Purkinje cell (primary cell): ENCODE measurements around the gene THSD1. TPM values are rescaled to one million over a fixed set of nuclear protein-coding genes. Genes with fewer than 3 reads are reported as not detected.

Experiments
- polyA plus RNA-seq: library from polyadenylated mRNA; unstranded; fragments of >200 nt; fragmentation: Nextera tagmentation; gene quantifications from 2 replicates; pipeline ENCODE4 v1.2.1, GENCODE V29; 2014

THSD1 gene, protein sequence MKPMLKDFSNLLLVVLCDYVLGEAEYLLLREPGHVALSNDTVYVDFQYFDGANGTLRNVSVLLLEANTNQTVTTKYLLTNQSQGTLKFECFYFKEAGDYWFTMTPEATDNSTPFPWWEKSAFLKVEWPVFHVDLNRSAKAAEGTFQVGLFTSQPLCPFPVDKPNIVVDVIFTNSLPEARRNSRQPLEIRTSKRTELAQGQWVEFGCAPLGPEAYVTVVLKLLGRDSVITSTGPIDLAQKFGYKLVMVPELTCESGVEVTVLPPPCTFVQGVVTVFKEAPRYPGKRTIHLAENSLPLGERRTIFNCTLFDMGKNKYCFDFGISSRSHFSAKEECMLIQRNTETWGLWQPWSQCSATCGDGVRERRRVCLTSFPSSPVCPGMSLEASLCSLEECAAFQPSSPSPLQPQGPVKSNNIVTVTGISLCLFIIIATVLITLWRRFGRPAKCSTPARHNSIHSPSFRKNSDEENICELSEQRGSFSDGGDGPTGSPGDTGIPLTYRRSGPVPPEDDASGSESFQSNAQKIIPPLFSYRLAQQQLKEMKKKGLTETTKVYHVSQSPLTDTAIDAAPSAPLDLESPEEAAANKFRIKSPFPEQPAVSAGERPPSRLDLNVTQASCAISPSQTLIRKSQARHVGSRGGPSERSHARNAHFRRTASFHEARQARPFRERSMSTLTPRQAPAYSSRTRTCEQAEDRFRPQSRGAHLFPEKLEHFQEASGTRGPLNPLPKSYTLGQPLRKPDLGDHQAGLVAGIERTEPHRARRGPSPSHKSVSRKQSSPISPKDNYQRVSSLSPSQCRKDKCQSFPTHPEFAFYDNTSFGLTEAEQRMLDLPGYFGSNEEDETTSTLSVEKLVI
- 0.16 and 0.43 TPM in 2 replicates for polyA plus RNA-seq

DNA sequence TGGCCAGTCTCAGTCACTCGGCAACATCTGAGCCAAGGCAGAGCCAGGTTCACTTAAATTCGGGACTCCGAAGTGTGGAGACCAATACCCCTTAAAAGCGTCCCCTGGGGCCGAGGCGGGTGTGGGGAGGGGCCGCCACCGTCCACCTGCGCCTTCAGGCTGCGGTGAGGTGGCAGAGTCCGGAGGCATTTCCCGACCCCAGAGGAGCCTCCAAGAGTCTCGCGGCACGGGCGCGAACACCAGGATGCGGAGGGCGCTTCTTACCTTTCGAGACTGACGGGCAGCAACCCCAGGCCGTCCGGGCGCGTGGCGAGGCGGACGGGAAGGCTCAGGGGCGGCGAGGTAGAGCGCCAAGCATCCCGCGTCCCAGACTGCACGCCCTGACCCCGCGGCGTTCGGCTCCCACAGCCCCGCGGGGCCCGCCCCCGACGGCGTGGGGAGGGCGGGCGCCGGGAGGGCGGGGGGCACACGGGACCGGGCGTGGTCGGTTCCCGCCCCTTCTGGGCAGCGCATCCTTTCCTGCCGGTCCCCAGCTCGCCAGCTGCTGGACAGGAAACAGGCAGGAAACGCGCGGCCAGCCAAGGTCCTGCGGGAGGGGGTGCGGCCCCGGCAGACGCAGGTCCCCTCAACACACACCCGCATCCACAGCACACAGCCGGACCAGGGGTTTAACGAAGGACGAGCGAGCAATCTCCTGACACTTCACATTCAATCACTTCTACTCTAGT is at the start of gene THSD1:
TSS of gene THSD1 (minus strand) at position 406 of the 728 bp plus-strand sequence. CDS start 3,572 bp downstream, outside the sequence.

GRCh38 chr13:52454820-52455676 is 49.1 kb upstream of the THSD1 start, which contains the start of gene CKAP2:
Gene CKAP2, plus strand, starts transcription at chr13:52455478. Its CDS starts 79 bp downstream, at chr13:52455557.

DNA sequence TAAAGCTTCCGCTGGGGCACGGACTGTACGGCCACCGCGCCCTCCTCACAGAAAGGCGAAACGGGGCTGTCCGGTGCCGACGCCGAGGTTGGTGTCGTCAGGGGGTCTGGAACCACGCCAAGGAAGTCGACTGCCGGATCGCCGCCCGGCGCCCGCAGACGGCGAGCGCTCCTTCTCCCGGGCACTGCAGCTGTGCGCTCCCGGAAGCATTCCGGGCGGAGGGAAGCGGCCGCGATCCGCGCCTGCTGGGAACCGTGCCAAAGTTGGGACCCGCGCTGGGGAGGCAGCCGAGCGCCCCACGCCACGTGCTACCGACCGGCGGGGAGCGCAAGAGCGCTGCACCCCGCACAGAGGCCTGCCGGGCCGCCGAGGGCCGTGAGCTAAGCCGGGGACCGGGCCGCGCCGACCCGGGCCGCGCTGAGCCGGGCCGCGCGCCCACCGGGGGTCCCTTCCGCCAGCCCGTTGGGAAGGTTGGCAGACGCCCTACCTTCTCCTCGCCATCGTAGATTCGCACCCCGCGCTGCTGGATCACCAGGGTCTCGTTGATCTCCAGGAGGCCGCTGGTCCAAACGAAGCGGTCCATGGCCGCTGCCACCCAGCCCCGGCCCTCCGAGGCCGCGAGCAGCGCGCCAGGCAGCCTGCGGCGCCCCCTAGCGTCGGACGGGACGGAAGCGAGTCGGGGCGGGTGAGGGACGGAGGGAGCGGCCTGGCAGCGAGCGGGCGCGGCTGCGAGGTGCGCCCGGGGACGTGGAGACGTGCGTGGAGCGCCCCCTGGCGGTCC is 44.2 kb upstream of the THSD1 start, which contains the start of gene VPS36:
TSS of gene VPS36 (minus strand) at position 623 of the 781 bp plus-strand sequence. CDS start at position 583, 40 bp downstream.

Other genes with a start within 250 kb of the THSD1 start
- gene NEK3, start 246.6 kb downstream of the THSD1 start, polyA plus RNA-seq, result 5.9 TPM in 1 of 2 replicates, not detected in the other
- 59.0 and 61.1 TPM in 2 replicates for gene VPS36, start 44.5 kb upstream of the THSD1 start, polyA plus RNA-seq
- 38.4 and 43.4 TPM in 2 replicates for gene CKAP2, start 49.3 kb upstream of the THSD1 start, polyA plus RNA-seq
- gene HNRNPA1L2, start 236.3 kb upstream of the THSD1 start, polyA plus RNA-seq, result 1.5 and 1.9 TPM in 2 replicates
- 67.9 and 78.4 TPM in 2 replicates for gene SUGT1, start 246.7 kb upstream of the THSD1 start, polyA plus RNA-seq